HepG2 (cell line): ENCODE measurements around the gene NOXA1. TPM values are rescaled to one million over a fixed set of nuclear protein-coding genes. Genes with fewer than 3 reads are reported as not detected.

Source experiments
- ATAC-seq: fragments of 200-7000 bp; cut with Tn5 transposase; 3 replicates; pipeline ENCODE4 v1.9.1; 2020; ENCODE audit warnings: mild to moderate bottlenecking, moderate library complexity
- BruUV-seq: library from RNA; stranded (reverse); fragments of 400-500 nt; replicated peaks from 2 replicates; lab custom pipeline; 2021; lab: Mats Ljungman, UMichigan
- CTCF ChIA-PET: fragments of 300-600 bp; formaldehyde crosslinking; extraction: SDS; loops from one replicate; lab custom pipeline; 2021; ENCODE audit warnings: low total read pairs, inconsistent platforms, low intra/inter-chr PET ratio; lab: Yijun Ruan, JAX
- POLR2A ChIA-PET: fragments of 350-600 bp; sonication (Branson Sonifier 250); formaldehyde crosslinking; loops from one replicate; lab custom pipeline; 2020; ENCODE audit warnings: antibody characterized with exemption, inconsistent platforms; lab: Yijun Ruan, JAX
- DNase-seq: peaks from one replicate; pipeline ENCODE4 v3.0.0-alpha.2; 2015; ENCODE audit warnings: low spot score
- FAIRE-seq: peaks from 3 replicates; lab custom pipeline; 2011; peaks lifted over from hg19 to GRCh38; lab: Jason Lieb, UNC
- H2AFZ ChIP-seq: one replicate; pipeline ENCODE4 v1.6.1; 2011; ENCODE audit warnings: low read length, inconsistent platforms
- H3K27ac ChIP-seq: fragments of 300-600 bp; 3 replicates; pipeline ENCODE4 v1.8.0; 2011; ENCODE audit warnings: mixed run types, mild to moderate bottlenecking, mixed read lengths, low read length, inconsistent platforms; ENCODE audit not compliant: insufficient read depth; ENCODE audit errors: extremely low read length
- H3K27me3 ChIP-seq, 2 experiments: fragments of 200-600 bp in 1 of 2; 2 replicates in 1 of 2; 3 replicates in 1 of 2; pipeline versions ENCODE4 v1.6.0 to v1.8.0; 2011; ENCODE audit warnings: low read length in 2 of 2, mild to moderate bottlenecking in 2 of 2, moderate library complexity in 2 of 2, inconsistent platforms in 1 of 2; ENCODE audit not compliant: insufficient read depth in 2 of 2, control insufficient read depth in 1 of 2
- H3K36me3 ChIP-seq, 2 experiments: fragments of 200-600 bp in 1 of 2; replicated peaks in 1 of 2; 2 replicates in 1 of 2; 3 replicates in 1 of 2; pipeline versions ENCODE4 v1.5.1 to v1.8.0; 2011; ENCODE audit warnings: low read length in 2 of 2, inconsistent platforms in 1 of 2; ENCODE audit not compliant: insufficient read depth in 2 of 2, control insufficient read depth in 1 of 2
- H3K4me1 ChIP-seq: 2 replicates; pipeline ENCODE4 v1.5.1; 2012; ENCODE audit warnings: low read length, inconsistent platforms; ENCODE audit not compliant: insufficient read depth
- H3K4me2 ChIP-seq: 2 replicates; pipeline ENCODE4 v1.6.0; 2011; ENCODE audit warnings: low read depth, low read length, inconsistent platforms
- H3K4me3 ChIP-seq, 3 experiments: fragments of 200-600 bp in 1 of 3; sonication (generic), shearing (Covaris generic) in 1 of 3; replicated peaks in 1 of 3; 2 replicates each; pipeline ENCODE4 v1.5.1; 2011 to 2016; ENCODE audit warnings: low read length in 3 of 3, inconsistent platforms in 2 of 3, low read depth in 2 of 3, mild to moderate bottlenecking in 2 of 3, control low read depth in 1 of 3, mixed read lengths in 1 of 3; ENCODE audit not compliant: insufficient read depth in 1 of 3
- H3K79me2 ChIP-seq: one replicate; pipeline ENCODE4 v1.6.1; 2011; ENCODE audit warnings: low read length, inconsistent platforms; ENCODE audit not compliant: insufficient read depth
- H3K9ac ChIP-seq: 2 replicates; pipeline ENCODE4 v1.6.0; 2011; ENCODE audit warnings: mild to moderate bottlenecking, low read depth, low read length, inconsistent platforms; ENCODE audit not compliant: insufficient read depth
- H3K9me3 ChIP-seq: 2 replicates; pipeline ENCODE4 v1.5.1; 2012; ENCODE audit warnings: mild to moderate bottlenecking, low read length
- H4K20me1 ChIP-seq: 2 replicates; pipeline ENCODE4 v1.6.0; 2011; ENCODE audit warnings: inconsistent platforms, mild to moderate bottlenecking, low read length, moderate library complexity; ENCODE audit not compliant: insufficient read depth
- GZF1 ChIP-seq: sonication (generic); formaldehyde crosslinking; IDR thresholded peaks from 2 replicates; pipeline ENCODE4 v1.5.1; 2020; ENCODE audit warnings: mild to moderate bottlenecking, missing genetic modification reagents
- NAIF1 ChIP-seq: sonication (generic); formaldehyde crosslinking; IDR thresholded peaks from 2 replicates; pipeline ENCODE4 v1.5.0; 2020; ENCODE audit warnings: mild to moderate bottlenecking, missing genetic modification reagents, borderline replicate concordance
- NFATC3 ChIP-seq: sonication (generic); formaldehyde crosslinking; IDR thresholded peaks from 2 replicates; pipeline ENCODE4 v1.5.1; 2020; ENCODE audit warnings: mild to moderate bottlenecking, missing genetic modification reagents
- SNAI1 ChIP-seq: sonication (generic); formaldehyde crosslinking; IDR thresholded peaks from 2 replicates; pipeline ENCODE4 v1.5.0; 2020; ENCODE audit warnings: mild to moderate bottlenecking, missing genetic modification reagents, borderline replicate concordance
- ZNF292 ChIP-seq: sonication (generic); formaldehyde crosslinking; IDR thresholded peaks from 2 replicates; pipeline ENCODE4 v1.8.1; 2022; ENCODE audit warnings: mild to moderate bottlenecking, low read depth, missing genetic modification reagents, borderline replicate concordance
- ZNF577 ChIP-seq: sonication (generic); formaldehyde crosslinking; IDR thresholded peaks from 2 replicates; pipeline ENCODE4 v1.4.0; 2020; ENCODE audit warnings: mild to moderate bottlenecking, low read depth, missing genetic modification reagents, borderline replicate concordance
- WGBS: methylation state at CpG from one replicate; pipeline ENCODE4 v1.1.6; 2017; ENCODE audit warnings: low lambda C conversion rate; 5-methylcytosine and 5-hydroxymethylcytosine counted together
- in situ Hi-C: cut with HindIII; loops from 2 replicates; pipeline ENCODE4 v1.10.0; 2017; ENCODE audit warnings: low pct_unique_long_range_greater_than_20kb; ENCODE audit not compliant: extremely low pct_ligation_motif_present
- intact Hi-C: fragments of 100-400 bp; cut with micrococcal nuclease; formaldehyde crosslinking; loops from one replicate; pipeline ENCODE4 v1.10.0; 2022; ENCODE audit not compliant: unreplicated experiment
- polyA plus RNA-seq, 8 experiments: library from polyadenylated mRNA; depleted of rRNA in 3 of 8; stranded (reverse) in 7 of 8; unstranded in 1 of 8; fragments of >200 nt; fragmentation: Illumina TruSeq in 4 of 8; extraction: Trizol in 4 of 8; gene quantifications; 2 replicates each; pipeline versions ENCODE4 v1.2.1 to v1.2.3, GENCODE V29; 2011 to 2016; ENCODE audit warnings: low read depth in 4 of 8, missing spikeins in 1 of 8, mixed read lengths in 1 of 8; ENCODE audit not compliant: insufficient read depth in 1 of 8
- total RNA-seq, 5 experiments: library from RNA; depleted of rRNA; stranded (reverse); fragments of >200 nt; fragmentation: Illumina TruSeq; extraction: Trizol; gene quantifications; 2 replicates each; pipeline ENCODE4 v1.2.3, GENCODE V29; 2016; ENCODE audit warnings: low read depth in 1 of 5
- TF ChIP-seq, protein P1 (sequence below): sonication (generic); formaldehyde crosslinking; IDR thresholded peaks from 2 replicates; pipeline ENCODE4 v1.4.0; 2020; ENCODE audit warnings: mild to moderate bottlenecking, missing genetic modification reagents, borderline replicate concordance
- TF ChIP-seq, protein P2 (sequence below): sonication (generic); formaldehyde crosslinking; conservative IDR thresholded peaks from 2 replicates; pipeline ENCODE4 v1.8.0; 2022; ENCODE audit warnings: mild to moderate bottlenecking, moderate library complexity, missing genetic modification reagents
- TF ChIP-seq, protein P3 (sequence below): IDR thresholded peaks from 2 replicates; pipeline ENCODE4 v1.6.1; 2018; ENCODE audit warnings: missing genetic modification reagents

The NOXA1 gene
- total and polyA plus RNA-seq, 2 of the 13 experiments (the other 11 are each of a cell fraction or from before 2014, with no cell fraction given): 0.78 to 1.2 TPM

- WGBS: 94% methylated on average over 7 of the region's 15 CpGs
- H3K9me3 ChIP-seq: no peaks in the 10 kb centered on the region
- BruUV-seq: no TSS peak
- DNase-seq: no peak
- TF ChIP-seq GZF1 (CRISPR knock-in tag): no peak
- H3K4me1 ChIP-seq: peaks cover 27% of the 10 kb centered on the region
- H3K9ac ChIP-seq: no peak overlapping the region
- FAIRE-seq: no peak
- no peak overlapping the region for H2AFZ ChIP-seq
- no peaks in the 10 kb centered on the region for H3K27me3 ChIP-seq
- no peak overlapping the region for H3K27ac ChIP-seq
- no peak overlapping the region for H3K4me2 ChIP-seq
- in situ Hi-C loops: no loop called here
- H3K36me3 ChIP-seq: no peaks in the 10 kb centered on the region
- ATAC-seq: no peak
- H4K20me1 ChIP-seq: no peaks in the 10 kb centered on the region
- POLR2A ChIA-PET: no interaction called here
- no peak overlapping the region for H3K4me3 ChIP-seq
- intact Hi-C loops: loop anchor here (10.0 kb wide), 1 partner anchor 98 kb away; the partner anchor contains the start of gene NRARP
- CTCF ChIA-PET: no interaction called here
- no peaks in the 10 kb centered on the region for H3K79me2 ChIP-seq
Observed at GRCh38 chr9:137403269-137403668, 19.9 kb upstream of the NOXA1 start.

- Histone ChIP-seq H3K27ac (no peak overlapping the region), H3K4me3 (no peak overlapping the region), H3K9ac (no peak overlapping the region), H3K27me3 (no peaks in the 10 kb centered on the region), H3K36me3 (no peaks in the 10 kb centered on the region), H3K4me2 (no peak overlapping the region), H3K79me2 (no peaks in the 10 kb centered on the region), H4K20me1 (no peaks in the 10 kb centered on the region), H3K4me1 (peaks cover 21% of the 10 kb centered on the region), H3K9me3 (no peaks in the 10 kb centered on the region), H2AFZ (no peak overlapping the region)
- in situ Hi-C loops: loop anchor here (5.0 kb wide), 1 partner anchor 113 kb away; no protein-coding TSS in a partner anchor
- intact Hi-C loops: loop anchor here (10.0 kb wide), 1 partner anchor 100 kb away; the partner anchor contains the start of gene NRARP
- ChIA-PET CTCF (no interaction called here), POLR2A (no interaction called here)
- BruUV-seq: no TSS peak
- no peak for ATAC-seq
- no peak for FAIRE-seq
- WGBS: 96% methylated on average over 13 of the region's 24 CpGs
- no peak for DNase-seq
- TF ChIP-seq ZNF292 (CRISPR knock-in tag) (no peak), SNAI1 (CRISPR knock-in tag) (no peak), NFATC3 (CRISPR knock-in tag) (no peak), ZNF577 (CRISPR knock-in tag) (no peak), NAIF1 (CRISPR knock-in tag) (no peak)
- TF ChIP-seq, protein P1, sequence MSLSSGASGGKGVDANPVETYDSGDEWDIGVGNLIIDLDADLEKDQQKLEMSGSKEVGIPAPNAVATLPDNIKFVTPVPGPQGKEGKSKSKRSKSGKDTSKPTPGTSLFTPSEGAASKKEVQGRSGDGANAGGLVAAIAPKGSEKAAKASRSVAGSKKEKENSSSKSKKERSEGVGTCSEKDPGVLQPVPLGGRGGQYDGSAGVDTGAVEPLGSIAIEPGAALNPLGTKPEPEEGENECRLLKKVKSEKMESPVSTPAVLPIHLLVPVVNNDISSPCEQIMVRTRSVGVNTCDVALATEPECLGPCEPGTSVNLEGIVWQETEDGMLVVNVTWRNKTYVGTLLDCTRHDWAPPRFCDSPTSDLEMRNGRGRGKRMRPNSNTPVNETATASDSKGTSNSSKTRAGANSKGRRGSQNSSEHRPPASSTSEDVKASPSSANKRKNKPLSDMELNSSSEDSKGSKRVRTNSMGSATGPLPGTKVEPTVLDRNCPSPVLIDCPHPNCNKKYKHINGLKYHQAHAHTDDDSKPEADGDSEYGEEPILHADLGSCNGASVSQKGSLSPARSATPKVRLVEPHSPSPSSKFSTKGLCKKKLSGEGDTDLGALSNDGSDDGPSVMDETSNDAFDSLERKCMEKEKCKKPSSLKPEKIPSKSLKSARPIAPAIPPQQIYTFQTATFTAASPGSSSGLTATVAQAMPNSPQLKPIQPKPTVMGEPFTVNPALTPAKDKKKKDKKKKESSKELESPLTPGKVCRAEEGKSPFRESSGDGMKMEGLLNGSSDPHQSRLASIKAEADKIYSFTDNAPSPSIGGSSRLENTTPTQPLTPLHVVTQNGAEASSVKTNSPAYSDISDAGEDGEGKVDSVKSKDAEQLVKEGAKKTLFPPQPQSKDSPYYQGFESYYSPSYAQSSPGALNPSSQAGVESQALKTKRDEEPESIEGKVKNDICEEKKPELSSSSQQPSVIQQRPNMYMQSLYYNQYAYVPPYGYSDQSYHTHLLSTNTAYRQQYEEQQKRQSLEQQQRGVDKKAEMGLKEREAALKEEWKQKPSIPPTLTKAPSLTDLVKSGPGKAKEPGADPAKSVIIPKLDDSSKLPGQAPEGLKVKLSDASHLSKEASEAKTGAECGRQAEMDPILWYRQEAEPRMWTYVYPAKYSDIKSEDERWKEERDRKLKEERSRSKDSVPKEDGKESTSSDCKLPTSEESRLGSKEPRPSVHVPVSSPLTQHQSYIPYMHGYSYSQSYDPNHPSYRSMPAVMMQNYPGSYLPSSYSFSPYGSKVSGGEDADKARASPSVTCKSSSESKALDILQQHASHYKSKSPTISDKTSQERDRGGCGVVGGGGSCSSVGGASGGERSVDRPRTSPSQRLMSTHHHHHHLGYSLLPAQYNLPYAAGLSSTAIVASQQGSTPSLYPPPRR (CRISPR knock-in tag): no peak
- TF ChIP-seq, protein P2, sequence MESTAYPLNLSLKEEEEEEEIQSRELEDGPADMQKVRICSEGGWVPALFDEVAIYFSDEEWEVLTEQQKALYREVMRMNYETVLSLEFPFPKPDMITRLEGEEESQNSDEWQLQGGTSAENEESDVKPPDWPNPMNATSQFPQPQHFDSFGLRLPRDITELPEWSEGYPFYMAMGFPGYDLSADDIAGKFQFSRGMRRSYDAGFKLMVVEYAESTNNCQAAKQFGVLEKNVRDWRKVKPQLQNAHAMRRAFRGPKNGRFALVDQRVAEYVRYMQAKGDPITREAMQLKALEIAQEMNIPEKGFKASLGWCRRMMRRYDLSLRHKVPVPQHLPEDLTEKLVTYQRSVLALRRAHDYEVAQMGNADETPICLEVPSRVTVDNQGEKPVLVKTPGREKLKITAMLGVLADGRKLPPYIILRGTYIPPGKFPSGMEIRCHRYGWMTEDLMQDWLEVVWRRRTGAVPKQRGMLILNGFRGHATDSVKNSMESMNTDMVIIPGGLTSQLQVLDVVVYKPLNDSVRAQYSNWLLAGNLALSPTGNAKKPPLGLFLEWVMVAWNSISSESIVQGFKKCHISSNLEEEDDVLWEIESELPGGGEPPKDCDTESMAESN (CRISPR knock-in tag): no peak
- TF ChIP-seq, protein P3, sequence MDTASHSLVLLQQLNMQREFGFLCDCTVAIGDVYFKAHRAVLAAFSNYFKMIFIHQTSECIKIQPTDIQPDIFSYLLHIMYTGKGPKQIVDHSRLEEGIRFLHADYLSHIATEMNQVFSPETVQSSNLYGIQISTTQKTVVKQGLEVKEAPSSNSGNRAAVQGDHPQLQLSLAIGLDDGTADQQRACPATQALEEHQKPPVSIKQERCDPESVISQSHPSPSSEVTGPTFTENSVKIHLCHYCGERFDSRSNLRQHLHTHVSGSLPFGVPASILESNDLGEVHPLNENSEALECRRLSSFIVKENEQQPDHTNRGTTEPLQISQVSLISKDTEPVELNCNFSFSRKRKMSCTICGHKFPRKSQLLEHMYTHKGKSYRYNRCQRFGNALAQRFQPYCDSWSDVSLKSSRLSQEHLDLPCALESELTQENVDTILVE (CRISPR knock-in tag): no peak
Observed at GRCh38 chr9:137404961-137405567, 18.1 kb upstream of the NOXA1 start.
